Suprapubic skin (tissue), 4 donors: ENCODE results near the gene EIF2B5. TPM values are rescaled to one million over a fixed set of nuclear protein-coding genes. Genes with fewer than 3 reads are reported as not detected.

Source experiments
- DNase-seq, 2 donors: peaks; one replicate each; pipeline ENCODE4 v3.0.0-alpha.2; 2019; ENCODE audit warnings: low spot score in 2 of 2
- H3K27ac ChIP-seq: fragments of 200-600 bp; sonication (generic); one replicate; pipeline ENCODE4 v1.5.1; 2019
- H3K27me3 ChIP-seq: fragments of 200-600 bp; sonication (generic); one replicate; pipeline ENCODE4 v1.5.1; 2019
- H3K36me3 ChIP-seq: fragments of 200-600 bp; sonication (generic); one replicate; pipeline ENCODE4 v1.5.1; 2019
- H3K4me1 ChIP-seq: fragments of 200-600 bp; sonication (generic); one replicate; pipeline ENCODE4 v1.5.1; 2019
- H3K4me3 ChIP-seq: fragments of 200-600 bp; sonication (generic); one replicate; pipeline ENCODE4 v1.5.1; 2019; ENCODE audit warnings: mild to moderate bottlenecking
- H3K9me3 ChIP-seq: fragments of 200-600 bp; sonication (generic); one replicate; pipeline ENCODE4 v1.5.1; 2019
- EP300 ChIP-seq: sonication (generic); formaldehyde crosslinking; IDR thresholded peaks from one replicate; pipeline ENCODE4 v1.6.1; 2017; ENCODE audit warnings: antibody characterized with exemption
- POLR2A ChIP-seq, 2 donors: fragments of 450-650 bp; IDR thresholded peaks; one replicate each; pipeline ENCODE4 v1.6.1; 2017; ENCODE audit warnings: antibody characterized with exemption in 2 of 2, mild to moderate bottlenecking in 2 of 2, moderate library complexity in 2 of 2
- POLR2AphosphoS5 ChIP-seq, 3 donors: sonication (generic); formaldehyde crosslinking; IDR thresholded peaks; one replicate each; pipeline ENCODE4 v1.6.1; 2017; ENCODE audit warnings: antibody characterized with exemption in 3 of 3
- WGBS: methylation state at CpG from one replicate; pipeline ENCODE4 v1.1.5; 2018; 5-methylcytosine and 5-hydroxymethylcytosine counted together
- total RNA-seq, 4 donors: library from RNA; depleted of rRNA; stranded (reverse); fragments of >200 nt; gene quantifications; one replicate each; pipeline ENCODE4 v1.1.0, GENCODE V29; 2016
- TF ChIP-seq, protein P1 (sequence below), 2 donors: fragments of 200-600 bp in 1 of 2; fragments of 450-650 bp in 1 of 2; sonication (generic) in 1 of 2; IDR thresholded peaks; one replicate each; pipeline ENCODE4 v1.5.1; 2016 to 2019; ENCODE audit warnings: antibody characterized with exemption in 2 of 2, mild to moderate bottlenecking in 1 of 2, moderate library complexity in 1 of 2

Gene EIF2B5
- total RNA-seq, 4 donors from 2014 or later, result 34.6 to 70.9 (median 46.2) TPM

GRCh38 chr3:184177331-184177731, 42.2 kb downstream of the EIF2B5 start:
- Histone ChIP-seq H3K4me3 (peak overlapping the region; percentile 89), H3K4me1 (peaks cover 43% of the 10 kb centered on the region)
- 28% methylated on average over 4 of the region's 4 CpGs for WGBS

DNA sequence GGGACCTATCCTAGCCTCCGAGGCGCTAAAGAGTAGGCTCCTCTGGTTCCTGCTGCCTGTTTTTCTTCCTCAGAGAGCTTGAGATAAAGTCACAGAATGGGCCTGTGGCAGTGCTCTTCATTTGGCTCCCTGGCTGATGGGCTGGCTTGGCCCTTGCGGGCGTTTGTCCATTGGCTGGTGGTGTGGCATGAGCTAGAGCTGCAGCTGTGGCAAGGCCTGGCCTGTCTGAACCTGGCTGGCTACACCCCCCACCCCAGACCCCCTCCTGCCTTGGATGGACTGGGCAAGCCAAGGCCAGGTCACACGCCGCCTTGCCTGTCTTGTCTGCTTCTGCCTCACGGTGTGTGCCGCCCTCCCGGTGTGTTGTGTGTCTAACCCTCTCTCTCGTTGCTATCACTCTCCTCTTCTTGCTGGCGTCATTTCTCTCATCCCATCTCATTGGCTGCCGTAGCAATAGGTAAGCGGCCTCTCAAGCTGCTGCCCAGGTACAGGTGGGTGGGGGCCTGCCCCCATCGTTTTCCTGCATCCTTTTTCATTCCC, 42.7 kb downstream of the EIF2B5 start:
- Histone ChIP-seq H3K36me3 (peaks cover 60% of the 10 kb centered on the region), H3K27ac (no peak overlapping the region), H3K4me1 (peaks cover 43% of the 10 kb centered on the region)

More at GRCh38 chr3:184177331-184177731, 42.2 kb downstream of the EIF2B5 start:
- H3K27ac ChIP-seq, result no peak overlapping the region
- peaks cover 54% of the 10 kb centered on the region for H3K36me3 ChIP-seq
- H3K9me3 ChIP-seq, result no peaks in the 10 kb centered on the region
- TF ChIP-seq POLR2A (IDR thresholded peaks at IDR 0.05) (no peak), POLR2AphosphoS5 (IDR thresholded peaks at IDR 0.05) (no peak), EP300 (no peak)
- TF ChIP-seq, protein P1, sequence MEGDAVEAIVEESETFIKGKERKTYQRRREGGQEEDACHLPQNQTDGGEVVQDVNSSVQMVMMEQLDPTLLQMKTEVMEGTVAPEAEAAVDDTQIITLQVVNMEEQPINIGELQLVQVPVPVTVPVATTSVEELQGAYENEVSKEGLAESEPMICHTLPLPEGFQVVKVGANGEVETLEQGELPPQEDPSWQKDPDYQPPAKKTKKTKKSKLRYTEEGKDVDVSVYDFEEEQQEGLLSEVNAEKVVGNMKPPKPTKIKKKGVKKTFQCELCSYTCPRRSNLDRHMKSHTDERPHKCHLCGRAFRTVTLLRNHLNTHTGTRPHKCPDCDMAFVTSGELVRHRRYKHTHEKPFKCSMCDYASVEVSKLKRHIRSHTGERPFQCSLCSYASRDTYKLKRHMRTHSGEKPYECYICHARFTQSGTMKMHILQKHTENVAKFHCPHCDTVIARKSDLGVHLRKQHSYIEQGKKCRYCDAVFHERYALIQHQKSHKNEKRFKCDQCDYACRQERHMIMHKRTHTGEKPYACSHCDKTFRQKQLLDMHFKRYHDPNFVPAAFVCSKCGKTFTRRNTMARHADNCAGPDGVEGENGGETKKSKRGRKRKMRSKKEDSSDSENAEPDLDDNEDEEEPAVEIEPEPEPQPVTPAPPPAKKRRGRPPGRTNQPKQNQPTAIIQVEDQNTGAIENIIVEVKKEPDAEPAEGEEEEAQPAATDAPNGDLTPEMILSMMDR (IDR thresholded peaks at IDR 0.05), result no peak
- no peak for DNase-seq
- H3K27me3 ChIP-seq, result no peaks in the 10 kb centered on the region

GRCh38 chr3:184178521-184179138, 43.5 kb downstream of the EIF2B5 start:
- Histone ChIP-seq H3K4me3 (no peak overlapping the region), H3K36me3 (peaks cover 67% of the 10 kb centered on the region), H3K9me3 (no peaks in the 10 kb centered on the region), H3K4me1 (peaks cover 36% of the 10 kb centered on the region), H3K27ac (no peak overlapping the region), H3K27me3 (no peaks in the 10 kb centered on the region)
- over 99% methylated on average over 13 of the region's 13 CpGs for WGBS
- no peak for DNase-seq
- no peak for TF ChIP-seq POLR2AphosphoS5 (IDR thresholded peaks at IDR 0.05)

More for the DNA sequence above, 42.7 kb downstream of the EIF2B5 start:
- Histone ChIP-seq H3K9me3 (no peaks in the 10 kb centered on the region), H3K27me3 (no peaks in the 10 kb centered on the region), H3K4me3 (no peak overlapping the region)
- WGBS, result 91% methylated on average over 14 of the region's 14 CpGs
- no peak for TF ChIP-seq EP300
- DNase-seq, result no peak

GRCh38 chr3:184180165-184180564, 45.0 kb downstream of the EIF2B5 start:
- no peak overlapping the region for H3K27ac ChIP-seq
- H3K27me3 ChIP-seq, result no peaks in the 10 kb centered on the region

DNA sequence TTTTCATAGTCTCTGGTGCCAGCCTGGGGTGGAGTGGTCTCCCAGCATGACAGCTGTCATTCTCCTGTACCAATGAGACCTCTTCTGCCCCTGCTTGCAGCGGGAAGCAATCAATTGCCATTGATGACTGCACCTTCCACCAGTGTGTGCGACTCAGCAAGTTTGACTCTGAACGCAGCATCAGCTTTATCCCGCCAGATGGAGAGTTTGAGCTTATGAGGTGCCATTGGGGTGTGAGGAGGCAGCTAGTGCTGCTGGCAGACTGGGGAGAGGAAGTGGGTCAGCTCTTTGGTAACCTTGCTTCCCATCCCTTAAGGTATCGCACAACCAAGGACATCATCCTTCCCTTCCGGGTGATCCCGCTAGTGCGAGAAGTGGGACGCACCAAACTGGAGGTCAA, 46.4 kb downstream of the EIF2B5 start:
- peaks cover 75% of the 10 kb centered on the region for H3K36me3 ChIP-seq
- H3K27me3 ChIP-seq, result no peaks in the 10 kb centered on the region
- 99% methylated on average over 8 of the region's 9 CpGs for WGBS
- peaks cover 25% of the 10 kb centered on the region for H3K4me1 ChIP-seq
- DNase-seq, result no peak
- no peak overlapping the region for H3K27ac ChIP-seq
- TF ChIP-seq POLR2A (IDR thresholded peaks at IDR 0.05) (no peak), EP300 (no peak), POLR2AphosphoS5 (IDR thresholded peaks at IDR 0.05) (no peak)
- TF ChIP-seq, protein P1 (IDR thresholded peaks at IDR 0.05), result no peak
- H3K9me3 ChIP-seq, result no peaks in the 10 kb centered on the region
- H3K4me3 ChIP-seq, result no peak overlapping the region

More at GRCh38 chr3:184180165-184180564, 45.0 kb downstream of the EIF2B5 start:
- no peak overlapping the region for H3K4me3 ChIP-seq
- no peak for TF ChIP-seq EP300
- H3K36me3 ChIP-seq, result peaks cover 75% of the 10 kb centered on the region
- WGBS, result 89% methylated on average over 6 of the region's 6 CpGs
- no peaks in the 10 kb centered on the region for H3K9me3 ChIP-seq
- peaks cover 31% of the 10 kb centered on the region for H3K4me1 ChIP-seq
- no peak for DNase-seq

- Histone ChIP-seq H3K36me3 (peaks cover 62% of the 10 kb centered on the region), H3K27me3 (no peaks in the 10 kb centered on the region), H3K9me3 (no peaks in the 10 kb centered on the region), H3K27ac (no peak overlapping the region), H3K4me3 (no peak overlapping the region), H3K4me1 (peaks cover 29% of the 10 kb centered on the region)
- TF ChIP-seq POLR2A (IDR thresholded peaks at IDR 0.05) (no peak), POLR2AphosphoS5 (IDR thresholded peaks at IDR 0.05) (no peak), EP300 (no peak)
- TF ChIP-seq, protein P1 (IDR thresholded peaks at IDR 0.05), result no peak
- DNase-seq, result no peak
- WGBS, result 79% methylated on average over 5 of the region's 5 CpGs
Observed at GRCh38 chr3:184183679-184184078, 48.5 kb downstream of the EIF2B5 start.
